Activated CD4-positive, CD25-positive, alpha-beta regulatory T cell treated with anti-CD3 and anti-CD28 coated beads, Interleukin-2, amount 50 U/mL, for 24 hours (primary cell): ENCODE data around the gene GRWD1.

ENCODE experiments used
- ATAC-seq, 2 donors: fragments of 150-1000 bp; cut with Tn5 transposase; one replicate each; pipeline ENCODE4 v1.10.0; 2021; ENCODE audit warnings: mild to moderate bottlenecking in 1 of 2, moderate library complexity in 1 of 2

GRWD1 gene

GRCh38 chr19:48424694-48425219, 21.0 kb upstream of the GRWD1 start:
- ATAC-seq = no peak

- ATAC-seq = no peak
Observed at GRCh38 chr19:48428670-48429069, 17.1 kb upstream of the GRWD1 start.

GRCh38 chr19:48433337-48433736, 12.4 kb upstream of the GRWD1 start:
- ATAC-seq = no peak

- no peak for ATAC-seq
Observed at GRCh38 chr19:48436586-48436985, 9.2 kb upstream of the GRWD1 start.

- no peak for ATAC-seq
Observed at GRCh38 chr19:48441360-48442050, 4.3 kb upstream of the GRWD1 start.

- no peak for ATAC-seq
Observed at GRCh38 chr19:48442116-48443035, 3.4 kb upstream of the GRWD1 start.

GRCh38 chr19:48443256-48443655, 2.5 kb upstream of the GRWD1 start:
- ATAC-seq = no peak

GRCh38 chr19:48443731-48444128, 2.1 kb upstream of the GRWD1 start:
- ATAC-seq = no peak

GRCh38 chr19:48444129-48444935, 1.5 kb upstream of the GRWD1 start:
- ATAC-seq = no peak

- ATAC-seq = no peak
Observed at GRCh38 chr19:48444936-48445200, 915 bp upstream of the GRWD1 start.

- peak; percentile 7 to 12 for ATAC-seq
Observed at GRCh38 chr19:48445256-48445605, 552 bp upstream of the GRWD1 start.

GRCh38 chr19:48446579-48446978, 796 bp downstream of the GRWD1 start:
- ATAC-seq = no peak

- ATAC-seq = no peak
Observed at GRCh38 chr19:48448563-48448962, 2.8 kb downstream of the GRWD1 start.

- ATAC-seq = no peak
Observed at GRCh38 chr19:48450441-48450840, 4.7 kb downstream of the GRWD1 start.

- ATAC-seq = no peak
Observed at GRCh38 chr19:48450863-48451262, 5.1 kb downstream of the GRWD1 start.

- ATAC-seq = no peak
Observed at GRCh38 chr19:48451624-48452023, 5.8 kb downstream of the GRWD1 start.

GRCh38 chr19:48452289-48453190, 6.8 kb downstream of the GRWD1 start:
- no peak for ATAC-seq

GRCh38 chr19:48454150-48454730, 8.5 kb downstream of the GRWD1 start:
- no peak for ATAC-seq

- no peak for ATAC-seq
Observed at GRCh38 chr19:48455171-48455907, 9.6 kb downstream of the GRWD1 start, which contains the start of gene KCNJ14. KCNJ14 (plus strand) TSS chr19:48455574; CDS start chr19:48461725, 6,151 bp downstream.

GRCh38 chr19:48455908-48456562, 10.3 kb downstream of the GRWD1 start:
- ATAC-seq = no peak
